Measurements from ENCODE around the gene TUT4. TPM values are rescaled to one million over a fixed set of nuclear protein-coding genes. Genes with fewer than 3 reads are reported as not detected.
A peak's percentile ranks its signal among the peaks of the same experiment; 100 is the strongest.

The TUT4 gene
- total RNA-seq, 1 experiment from 2014 or later: 29.4 TPM

- DNase-seq (ENCODE audit: extremely low read depth, low read depth): no peak
Measured at GRCh38 chr1:52416811-52417210, 136.1 kb downstream of the TUT4 start.

DNA sequence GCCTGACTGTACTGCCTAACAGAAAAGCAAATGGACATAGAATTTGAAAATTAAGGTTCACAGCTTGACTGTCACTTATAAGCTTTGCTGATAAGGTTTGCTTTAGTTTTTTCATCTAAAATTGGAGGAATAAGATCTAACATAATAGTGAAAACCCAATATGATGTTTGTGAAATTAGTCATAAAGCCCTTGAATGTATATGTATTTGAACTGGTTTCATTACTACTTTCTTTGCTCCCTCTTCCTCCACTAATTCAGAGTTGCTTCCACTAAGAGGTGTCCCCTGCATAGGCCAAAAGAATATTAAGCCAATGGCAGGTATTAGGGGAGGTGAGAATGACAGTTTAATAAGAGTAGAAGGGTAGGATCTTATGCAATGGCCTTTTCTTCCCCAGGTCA, 137.9 kb downstream of the TUT4 start:
- no peak for DNase-seq (ENCODE audit: extremely low read depth, low read depth)

- DNase-seq (ENCODE audit: extremely low read depth, low read depth): no peak
Measured at GRCh38 chr1:52413410-52413989, 139.4 kb downstream of the TUT4 start.

DNA sequence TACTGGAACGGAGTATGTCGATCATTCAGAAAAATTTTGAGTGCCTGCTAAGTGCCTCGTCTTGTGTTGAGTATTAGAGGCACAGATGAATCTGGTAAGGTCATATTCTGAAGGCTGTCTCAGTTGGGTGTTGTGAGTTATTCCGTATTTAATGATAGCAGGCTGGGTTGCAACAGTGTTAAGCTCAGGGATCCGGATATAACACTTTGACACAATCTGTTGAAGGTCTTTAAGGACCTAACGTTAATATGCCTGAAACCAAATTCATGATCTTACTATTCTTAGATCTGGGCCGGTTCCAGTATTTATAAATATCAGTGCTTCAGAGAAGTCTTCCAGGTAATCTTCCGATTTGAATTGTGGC, 147.9 kb downstream of the TUT4 start:
- no peak for DNase-seq (ENCODE audit: extremely low read depth, low read depth)

GRCh38 chr1:52404116-52404974, 148.5 kb downstream of the TUT4 start, which contains the start of the genes ORC1 and PRPF38A:
Gene ORC1, minus strand, starts transcription at chr1:52404423. Its CDS starts 2,200 bp downstream, at chr1:52402223.
Gene PRPF38A, plus strand, starts transcription at chr1:52404602. Its CDS starts 148 bp downstream, at chr1:52404750.
- DNase-seq (ENCODE audit: extremely low read depth, low read depth): peak; percentile 94

- DNase-seq (ENCODE audit: extremely low read depth, low read depth): peak; percentile 47
Measured at GRCh38 chr1:52403566-52404115, 149.3 kb downstream of the TUT4 start.

GRCh38 chr1:52402860-52403240, 150.0 kb downstream of the TUT4 start:
- no peak for DNase-seq (ENCODE audit: extremely low read depth, low read depth)

- DNase-seq (ENCODE audit: extremely low read depth, low read depth): no peak
Measured at GRCh38 chr1:52400131-52400530, 152.8 kb downstream of the TUT4 start.

DNA sequence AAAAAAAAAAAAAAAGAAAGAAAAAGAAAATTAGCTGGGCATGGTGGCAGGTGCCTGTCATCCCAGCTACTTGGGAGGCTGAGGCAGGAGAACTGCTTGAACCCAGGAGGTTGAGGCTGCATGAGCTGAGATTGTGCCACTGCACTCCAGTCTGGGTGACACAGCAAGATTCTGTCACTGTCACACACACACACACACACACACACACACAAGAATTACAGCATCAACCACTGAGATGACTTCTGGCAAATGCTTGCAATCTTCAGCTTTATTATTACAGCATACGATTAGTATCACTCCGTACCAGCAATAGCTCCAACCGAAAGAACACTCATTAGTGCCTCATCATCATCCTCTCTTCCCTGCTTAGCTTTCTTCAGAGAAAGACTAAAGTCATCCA, 153.3 kb downstream of the TUT4 start:
- no peak for DNase-seq (ENCODE audit: extremely low read depth, low read depth)

DNA sequence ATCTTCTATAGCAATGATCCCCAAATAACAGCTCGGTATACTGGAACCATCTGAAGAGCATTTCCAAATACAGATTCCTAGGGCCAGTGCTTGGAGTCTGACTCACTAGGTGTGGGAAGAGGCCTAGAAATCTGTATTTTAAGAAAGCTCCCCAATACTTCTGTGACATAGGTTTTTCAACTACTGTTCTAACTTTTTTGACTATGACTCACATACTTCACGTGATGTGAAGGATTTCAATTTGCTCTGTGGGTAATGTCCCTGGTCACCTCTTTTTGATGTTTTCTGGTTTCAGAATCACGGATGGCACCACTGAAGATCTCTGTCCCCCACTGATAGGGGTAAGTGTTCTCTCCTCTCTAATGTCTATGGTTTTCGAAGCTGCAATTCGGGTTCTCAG, 159.7 kb downstream of the TUT4 start:
- DNase-seq (ENCODE audit: extremely low read depth, low read depth): no peak

GRCh38 chr1:52386458-52386857, 166.4 kb downstream of the TUT4 start:
- no peak for DNase-seq (ENCODE audit: extremely low read depth, low read depth)

DNA sequence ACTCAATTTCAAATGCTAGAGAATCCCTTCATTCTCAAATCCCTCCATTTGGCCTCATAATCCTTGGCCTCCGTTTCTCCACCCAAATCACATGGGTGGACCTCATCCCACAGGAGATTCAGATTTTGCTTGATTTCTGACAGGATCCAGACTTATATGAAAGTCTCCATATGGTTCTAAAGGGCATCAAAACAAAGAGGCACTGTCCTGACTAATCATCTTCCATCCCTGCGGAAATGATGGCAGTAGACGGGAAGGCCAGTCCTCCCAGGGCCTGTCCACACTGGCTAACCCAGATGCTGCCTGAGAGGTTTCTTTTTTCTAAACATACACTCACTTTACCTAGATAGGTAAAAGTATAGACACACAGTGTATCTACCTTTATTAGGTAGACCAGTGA, 167.5 kb downstream of the TUT4 start:
- DNase-seq (ENCODE audit: extremely low read depth, low read depth): no peak

Other genes starting within 250 kb of the TUT4 start
- 13.7 and 16.1 TPM in 2 replicates for gene CC2D1B, start 186.9 kb downstream of the TUT4 start, total RNA-seq (2014; rRNA removed; shearing (Covaris generic))
- 8.3 and 8.5 TPM in 2 replicates for gene ORC1, start 148.7 kb downstream of the TUT4 start, total RNA-seq (2014; rRNA removed; shearing (Covaris generic))
- 9.4 and 11.9 TPM in 2 replicates for gene PRPF38A, start 148.5 kb downstream of the TUT4 start, total RNA-seq (2014; rRNA removed; shearing (Covaris generic))
- gene GPX7, start 49.3 kb upstream of the TUT4 start, total RNA-seq (2014; rRNA removed; shearing (Covaris generic)): 0.07 TPM in 1 of 2 replicates, not detected in the other
- not detected in 2 replicates for gene SHISAL2A, start 80.1 kb upstream of the TUT4 start, total RNA-seq (2014; rRNA removed; shearing (Covaris generic))
- gene COA7, start 145.3 kb upstream of the TUT4 start, total RNA-seq (2014; rRNA removed; shearing (Covaris generic)): 11.5 and 15.6 TPM in 2 replicates
- 12.6 and 13.8 TPM in 2 replicates for gene ZYG11B, start 173.4 kb upstream of the TUT4 start, total RNA-seq (2014; rRNA removed; shearing (Covaris generic))